NB4 (cell line): ENCODE measurements around the gene FAM83G.
"Not testable (repeated sequence)": the region's sequence is repeated elsewhere in the genome, so short reads cannot be mapped to it uniquely, and the experiment has no call there.

Source experiments
- DNase-seq: peaks from one replicate; pipeline ENCODE4 v3.0.0; 2010; ENCODE audit warnings: low read depth
- H3K4me3 ChIP-seq: one replicate; pipeline ENCODE4 v1.5.1; 2011; ENCODE audit warnings: mild to moderate bottlenecking, low read depth, low read length, moderate library complexity
- MYC ChIP-seq: IDR thresholded peaks from 2 replicates; pipeline ENCODE4 v1.6.1; 2011; ENCODE audit warnings: low read depth, low read length
- POLR2A ChIP-seq: IDR thresholded peaks from 2 replicates; pipeline ENCODE4 v1.6.1; 2011; ENCODE audit warnings: mild to moderate bottlenecking; ENCODE audit not compliant: insufficient read length; ENCODE audit errors: extremely low read depth
- TF ChIP-seq, protein P1 (sequence below): IDR thresholded peaks from one replicate; pipeline ENCODE4 v1.5.1; 2012; ENCODE audit warnings: low read depth, low read length
- TF ChIP-seq, protein P2 (sequence below): IDR thresholded peaks from 2 replicates; pipeline ENCODE4 v1.6.1; 2011; ENCODE audit warnings: low read depth, low read length

FAM83G gene

DNA sequence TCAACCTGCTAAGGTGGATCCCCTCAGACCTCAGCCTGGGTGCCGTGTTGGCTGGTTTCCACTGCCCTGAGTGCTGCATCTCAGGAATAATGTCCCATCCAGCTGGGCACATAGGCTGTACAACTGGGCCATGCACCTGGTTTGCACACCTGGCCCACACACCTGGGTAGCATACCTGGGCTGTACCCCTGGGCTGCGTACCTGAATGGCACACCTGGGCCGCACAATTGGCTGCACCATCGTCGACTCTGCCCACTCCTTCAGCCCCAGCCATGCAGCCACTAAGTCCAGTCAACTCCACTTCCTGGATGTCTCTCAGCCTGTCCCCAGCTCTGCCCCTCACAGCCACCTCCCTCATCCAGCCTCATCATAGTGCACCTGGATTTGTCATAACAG is 44.7 kb downstream of the FAM83G start:
- no peak for DNase-seq

DNA sequence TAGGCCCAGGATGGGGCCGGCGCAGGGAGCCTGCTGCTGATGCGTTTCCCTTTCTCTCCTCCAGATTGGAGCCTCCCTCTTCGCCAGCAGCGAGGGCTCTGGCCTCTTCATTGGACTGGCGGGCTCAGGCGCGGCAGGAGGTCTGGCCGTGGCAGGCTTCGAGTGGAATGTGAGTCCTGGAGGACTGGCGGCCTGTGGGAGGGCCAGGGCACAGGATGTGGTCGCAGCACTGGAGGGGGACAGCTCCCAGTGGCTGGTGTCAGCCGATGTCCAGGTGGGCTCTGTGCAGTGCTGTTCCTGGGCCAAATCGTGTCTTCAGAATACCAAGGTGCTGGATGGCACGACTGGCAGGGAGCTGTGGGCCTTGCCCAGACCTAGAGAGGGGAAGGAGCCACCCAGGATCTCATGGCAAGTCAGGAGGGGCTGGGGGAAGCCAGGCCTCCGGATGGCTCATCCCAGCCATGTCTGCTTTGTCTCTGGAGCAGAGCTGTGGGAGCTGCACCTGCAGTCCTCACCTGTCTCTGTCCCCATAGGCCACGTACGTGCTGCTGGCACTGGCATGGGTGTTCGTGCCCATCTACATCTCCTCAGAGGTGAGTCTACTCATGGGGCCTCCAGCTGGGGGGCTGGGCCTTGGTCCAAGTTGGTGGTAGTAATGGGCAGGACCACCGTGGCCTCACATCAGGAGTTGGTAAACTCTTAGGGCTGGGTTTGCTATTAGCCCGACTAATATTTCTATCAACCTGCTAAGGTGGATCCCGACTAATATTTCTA is 45.3 kb downstream of the FAM83G start:
- DNase-seq = no peak
- TF ChIP-seq POLR2A (no peak), MYC (no peak)
- TF ChIP-seq, protein P1, sequence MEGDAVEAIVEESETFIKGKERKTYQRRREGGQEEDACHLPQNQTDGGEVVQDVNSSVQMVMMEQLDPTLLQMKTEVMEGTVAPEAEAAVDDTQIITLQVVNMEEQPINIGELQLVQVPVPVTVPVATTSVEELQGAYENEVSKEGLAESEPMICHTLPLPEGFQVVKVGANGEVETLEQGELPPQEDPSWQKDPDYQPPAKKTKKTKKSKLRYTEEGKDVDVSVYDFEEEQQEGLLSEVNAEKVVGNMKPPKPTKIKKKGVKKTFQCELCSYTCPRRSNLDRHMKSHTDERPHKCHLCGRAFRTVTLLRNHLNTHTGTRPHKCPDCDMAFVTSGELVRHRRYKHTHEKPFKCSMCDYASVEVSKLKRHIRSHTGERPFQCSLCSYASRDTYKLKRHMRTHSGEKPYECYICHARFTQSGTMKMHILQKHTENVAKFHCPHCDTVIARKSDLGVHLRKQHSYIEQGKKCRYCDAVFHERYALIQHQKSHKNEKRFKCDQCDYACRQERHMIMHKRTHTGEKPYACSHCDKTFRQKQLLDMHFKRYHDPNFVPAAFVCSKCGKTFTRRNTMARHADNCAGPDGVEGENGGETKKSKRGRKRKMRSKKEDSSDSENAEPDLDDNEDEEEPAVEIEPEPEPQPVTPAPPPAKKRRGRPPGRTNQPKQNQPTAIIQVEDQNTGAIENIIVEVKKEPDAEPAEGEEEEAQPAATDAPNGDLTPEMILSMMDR = no peak
- TF ChIP-seq, protein P2, sequence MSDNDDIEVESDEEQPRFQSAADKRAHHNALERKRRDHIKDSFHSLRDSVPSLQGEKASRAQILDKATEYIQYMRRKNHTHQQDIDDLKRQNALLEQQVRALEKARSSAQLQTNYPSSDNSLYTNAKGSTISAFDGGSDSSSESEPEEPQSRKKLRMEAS = no peak
- no peak overlapping the region for H3K4me3 ChIP-seq

More for the DNA sequence above, 44.7 kb downstream of the FAM83G start:
- no peak overlapping the region for H3K4me3 ChIP-seq
- TF ChIP-seq MYC (no peak), POLR2A (no peak)
- TF ChIP-seq, protein P2 = no peak
- TF ChIP-seq, protein P1 = no peak

DNA sequence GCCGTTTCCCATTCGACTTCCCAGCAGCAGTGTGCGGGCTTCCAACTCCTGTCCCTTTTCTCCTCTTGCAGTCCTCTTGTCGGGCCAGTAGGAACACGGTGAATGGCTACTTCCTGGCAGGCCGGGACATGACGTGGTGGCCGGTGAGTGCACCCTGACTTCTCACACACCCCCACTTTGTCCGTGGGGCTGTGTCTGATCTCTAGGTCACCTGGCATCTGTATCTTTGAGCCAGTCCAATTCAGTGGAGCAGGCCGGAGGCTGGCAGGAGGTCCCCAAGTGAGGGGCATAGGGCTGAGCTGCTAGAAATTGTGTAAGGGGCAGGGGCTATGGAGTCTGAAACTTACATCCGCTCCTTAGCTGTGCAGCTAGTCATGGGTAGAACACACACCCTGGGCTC is 46.0 kb downstream of the FAM83G start:
- DNase-seq = no peak
- H3K4me3 ChIP-seq = no peak overlapping the region
- TF ChIP-seq POLR2A (no peak), MYC (no peak)
- TF ChIP-seq, protein P2 = no peak
- TF ChIP-seq, protein P1 = no peak

DNA sequence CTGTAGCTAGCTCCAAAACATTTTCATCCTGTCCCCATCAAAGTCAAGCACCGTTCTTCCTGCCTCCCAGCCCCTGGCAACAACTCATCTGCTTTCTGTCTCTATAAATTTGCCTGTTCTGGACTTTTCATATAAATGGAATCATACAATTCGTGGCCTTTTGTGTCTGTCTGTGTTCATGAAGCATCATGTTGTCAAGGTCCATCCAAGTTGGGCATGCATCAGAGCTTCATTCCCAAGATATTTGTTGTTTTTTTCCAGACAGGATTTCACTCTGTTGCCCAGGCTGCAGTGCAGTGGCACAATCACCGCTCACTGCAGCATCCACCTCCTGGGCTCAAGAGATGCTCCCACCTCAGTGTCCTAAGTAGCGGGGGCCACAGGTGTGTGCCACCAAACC is 46.7 kb downstream of the FAM83G start:
- TF ChIP-seq MYC (no peak), POLR2A (no peak)
- TF ChIP-seq, protein P2 = no peak
- TF ChIP-seq, protein P1 = no peak
- no peak for DNase-seq
- H3K4me3 ChIP-seq = no peak overlapping the region

DNA sequence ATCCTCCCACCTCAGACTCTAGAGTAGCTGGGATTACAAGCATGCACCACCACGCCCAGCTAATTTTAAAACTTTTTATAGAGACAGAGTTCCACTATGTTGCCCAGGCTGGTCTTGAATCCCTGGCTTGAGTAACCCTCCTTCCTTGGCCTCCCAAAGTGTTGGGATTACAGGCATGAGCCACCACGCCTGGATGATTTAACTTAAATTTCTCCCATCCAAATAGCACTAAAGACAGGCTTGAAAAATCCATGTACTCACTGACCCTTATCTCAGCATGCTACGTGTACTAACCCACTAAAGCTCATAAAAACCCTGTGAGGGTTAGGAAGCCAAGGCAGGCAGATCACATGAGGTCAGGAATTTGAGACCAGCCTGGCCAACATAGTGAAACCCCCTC is 48.0 kb downstream of the FAM83G start:
- no peak for DNase-seq
- TF ChIP-seq, protein P1 = no peak
- no peak for TF ChIP-seq POLR2A
- TF ChIP-seq MYC = no peak
- TF ChIP-seq, protein P2 = no peak
- no peak overlapping the region for H3K4me3 ChIP-seq

DNA sequence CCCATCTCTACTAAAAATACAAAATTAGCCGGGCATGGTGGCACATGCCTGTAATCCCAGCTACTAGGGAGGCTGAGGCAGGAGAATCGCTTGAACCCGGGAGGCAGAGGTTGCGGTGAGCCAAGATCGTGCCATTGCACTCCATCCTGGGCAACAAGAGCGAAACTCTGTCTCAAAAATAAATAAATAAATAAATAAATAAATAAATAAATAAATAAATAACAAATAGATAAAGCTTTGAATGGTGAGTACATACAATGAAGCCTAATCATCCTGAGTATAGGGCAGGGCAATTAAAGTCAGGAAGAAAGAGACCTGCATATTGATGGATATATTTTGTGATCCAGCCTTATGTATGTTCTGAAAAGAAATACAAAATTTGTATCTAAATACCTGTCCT is 48.5 kb downstream of the FAM83G start:
- not testable (repeated sequence) for DNase-seq, H3K4me3 ChIP-seq
